NCI-H510A treated with DMSO at 0.1 percent for 48 hours (cell line): ENCODE results near the gene STAB2.
"Not testable (repeated sequence)": the region's sequence is repeated elsewhere in the genome, so short reads cannot be mapped to it uniquely, and the experiment has no call there.

Experiments used
- DNase-seq: peaks from one replicate; lab custom pipeline; 2025; lab: John Stamatoyannopoulos, UW

The STAB2 gene

DNA sequence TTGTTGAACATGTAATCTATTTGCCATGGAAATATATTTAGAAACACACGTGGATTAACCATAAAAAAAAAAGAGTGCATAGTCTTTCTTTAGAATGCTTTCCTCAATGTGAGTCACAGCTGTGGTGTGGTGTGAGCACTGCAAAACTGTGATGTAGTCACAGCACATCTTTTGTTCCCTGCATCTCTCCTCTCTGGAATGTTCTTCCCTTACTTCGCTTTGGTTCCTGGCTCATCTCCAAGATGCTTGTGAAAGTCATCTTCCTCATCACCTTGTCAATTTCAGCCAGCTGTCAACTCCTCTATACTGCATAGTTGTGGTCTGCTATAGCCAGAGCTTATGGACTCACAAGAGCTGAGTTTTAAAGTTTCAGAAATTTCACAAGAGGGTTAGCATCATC, 60.2 kb downstream of the STAB2 start:
- DNase-seq: no peak

DNA sequence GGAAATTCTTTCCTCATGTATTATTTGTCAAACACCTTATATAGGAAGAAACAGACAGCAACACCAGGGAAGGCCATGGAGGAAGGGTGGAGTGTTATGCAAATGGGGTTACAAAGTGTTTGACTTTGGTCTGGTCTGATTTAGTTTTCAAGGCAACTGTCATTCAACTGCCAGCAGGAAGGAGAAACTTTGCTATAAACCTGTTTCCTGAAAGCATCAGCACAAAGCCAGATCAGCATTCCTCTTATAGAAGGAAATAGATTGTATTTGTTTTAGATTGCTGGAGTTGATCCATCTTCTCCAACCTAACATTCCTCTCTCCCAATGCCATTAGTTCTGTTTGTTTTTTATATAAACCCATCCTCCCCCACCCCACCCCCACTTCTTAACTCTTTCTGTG, 65.7 kb downstream of the STAB2 start:
- DNase-seq: no peak

- DNase-seq: not testable (repeated sequence)
Measured at GRCh38 chr12:103653568-103654173, 66.6 kb downstream of the STAB2 start.

- DNase-seq: no peak
Measured at GRCh38 chr12:103654816-103655215, 67.7 kb downstream of the STAB2 start.

GRCh38 chr12:103656291-103656690, 69.2 kb downstream of the STAB2 start:
- no peak for DNase-seq

- no peak for DNase-seq
Measured at GRCh38 chr12:103657331-103657730, 70.3 kb downstream of the STAB2 start.

DNA sequence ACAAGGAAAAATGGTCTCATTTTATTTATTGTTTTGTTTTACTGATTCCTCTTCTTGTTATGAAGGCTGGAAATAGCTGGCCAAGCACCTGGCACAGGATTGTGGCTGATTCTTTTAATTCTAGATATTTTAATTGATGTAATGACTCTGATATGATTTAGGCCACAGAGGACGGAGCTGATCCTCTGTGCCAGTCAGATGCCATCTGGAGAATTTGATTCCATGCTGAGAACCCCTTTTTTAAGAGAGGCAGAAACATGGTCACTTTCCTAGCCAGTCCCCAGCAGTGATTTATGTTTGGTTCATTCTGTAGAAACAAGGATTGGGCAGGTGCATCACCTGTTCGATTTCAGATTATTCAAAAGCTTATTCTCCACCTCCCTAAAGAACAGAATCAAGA, 77.6 kb downstream of the STAB2 start:
- no peak for DNase-seq

DNA sequence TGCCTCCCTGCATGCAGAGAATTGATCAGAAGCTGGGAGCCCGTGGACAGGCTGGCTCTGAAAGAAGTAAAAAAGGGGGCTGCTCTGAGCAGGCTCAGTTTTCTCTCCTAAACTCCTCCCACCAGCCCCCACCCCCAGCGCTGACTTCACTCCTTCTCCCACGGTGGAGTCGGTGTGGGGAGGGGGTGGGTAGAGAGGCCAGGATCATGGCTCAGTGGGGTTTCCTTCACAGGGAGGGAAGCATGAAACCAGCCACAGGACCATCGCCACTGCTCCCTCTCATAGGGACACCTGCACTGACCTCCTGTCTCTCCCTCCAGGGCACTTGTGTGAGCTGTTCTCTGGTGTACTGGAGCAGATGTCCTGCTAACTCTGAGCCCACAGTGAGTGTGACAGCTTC, 78.9 kb downstream of the STAB2 start:
- DNase-seq: no peak

DNA sequence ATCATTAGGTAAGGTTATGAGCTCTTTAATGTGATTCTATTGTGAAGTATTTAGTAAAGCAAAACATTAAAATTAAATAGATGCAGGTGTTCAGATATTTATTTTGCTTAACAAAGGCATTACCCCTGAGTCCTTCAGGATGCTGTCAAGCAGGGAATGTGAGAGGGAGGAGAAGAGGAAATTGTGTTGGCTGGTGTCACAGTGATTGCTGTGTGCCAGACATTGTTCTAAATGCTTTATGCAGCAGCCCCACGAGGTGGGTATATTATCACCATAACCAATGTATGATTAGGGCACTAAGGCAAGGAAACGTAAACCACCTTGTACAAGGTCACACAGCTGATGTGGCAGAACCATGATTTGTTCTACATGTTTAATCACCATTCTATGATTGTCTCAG, 80.1 kb downstream of the STAB2 start:
- peak; percentile 50 for DNase-seq

- no peak for DNase-seq
Measured at GRCh38 chr12:103668520-103668919, 81.4 kb downstream of the STAB2 start.

GRCh38 chr12:103671367-103671766, 84.3 kb downstream of the STAB2 start:
- DNase-seq: no peak

DNA sequence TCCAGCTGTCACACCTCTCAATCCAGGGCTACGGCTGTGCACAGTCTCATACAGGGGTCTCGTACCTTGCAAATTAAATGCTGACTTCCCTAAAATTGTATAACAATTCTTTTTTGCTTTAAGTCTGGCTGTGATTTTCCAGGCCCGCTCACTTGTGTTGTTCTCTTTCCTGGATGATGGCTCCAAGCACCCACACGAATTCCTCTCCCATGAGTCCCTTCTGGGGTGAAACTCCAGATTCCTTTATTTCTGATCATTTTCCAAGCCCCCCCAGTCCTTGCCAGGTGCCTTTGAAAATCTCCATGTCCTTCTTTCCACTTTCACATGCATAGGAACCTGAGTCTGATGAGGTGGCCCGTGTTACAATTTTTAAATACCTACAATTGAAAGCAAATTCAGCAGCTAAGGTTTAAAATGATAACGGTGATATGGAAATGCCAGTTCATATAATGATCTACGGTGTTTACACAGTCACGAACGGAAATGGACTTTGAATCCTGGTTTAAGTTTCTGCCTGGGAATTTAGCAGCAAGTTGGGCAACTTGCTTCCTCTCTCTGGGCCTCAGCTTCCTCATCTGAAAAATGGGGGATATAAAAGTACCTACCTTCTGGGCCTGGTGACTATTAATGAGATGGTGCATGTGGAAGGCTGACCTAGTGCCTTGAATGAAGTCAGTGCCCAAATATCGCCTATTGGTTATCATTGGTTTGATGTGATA, 85.5 kb downstream of the STAB2 start:
- no peak for DNase-seq

GRCh38 chr12:103673487-103673886, 86.4 kb downstream of the STAB2 start:
- no peak for DNase-seq

DNA sequence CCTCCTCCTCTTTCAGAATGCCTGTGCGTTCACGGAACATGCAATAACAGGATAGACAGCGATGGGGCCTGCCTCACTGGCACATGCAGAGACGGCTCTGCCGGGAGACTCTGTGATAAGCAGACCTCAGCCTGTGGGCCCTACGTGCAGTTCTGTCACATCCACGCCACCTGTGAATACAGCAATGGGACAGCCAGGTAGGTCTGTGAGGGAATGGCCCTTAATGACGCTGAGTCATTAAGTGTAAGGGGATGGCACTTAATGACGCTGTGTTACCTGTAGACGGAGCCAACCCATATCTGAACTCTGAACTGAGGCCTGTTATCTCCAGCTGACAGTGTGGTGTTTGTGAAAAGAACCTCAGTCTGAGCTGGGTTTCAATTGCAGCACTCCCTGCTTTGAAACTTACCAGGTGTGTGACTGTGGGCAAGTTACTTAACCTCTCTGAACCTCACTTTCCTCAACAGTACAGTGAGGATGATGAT, 86.9 kb downstream of the STAB2 start:
- no peak for DNase-seq

GRCh38 chr12:103676893-103677292, 89.8 kb downstream of the STAB2 start:
- DNase-seq: no peak

GRCh38 chr12:103677341-103677740, 90.3 kb downstream of the STAB2 start:
- peak; percentile 57 for DNase-seq

GRCh38 chr12:103677905-103678304, 90.8 kb downstream of the STAB2 start:
- peak; percentile 52 for DNase-seq

DNA sequence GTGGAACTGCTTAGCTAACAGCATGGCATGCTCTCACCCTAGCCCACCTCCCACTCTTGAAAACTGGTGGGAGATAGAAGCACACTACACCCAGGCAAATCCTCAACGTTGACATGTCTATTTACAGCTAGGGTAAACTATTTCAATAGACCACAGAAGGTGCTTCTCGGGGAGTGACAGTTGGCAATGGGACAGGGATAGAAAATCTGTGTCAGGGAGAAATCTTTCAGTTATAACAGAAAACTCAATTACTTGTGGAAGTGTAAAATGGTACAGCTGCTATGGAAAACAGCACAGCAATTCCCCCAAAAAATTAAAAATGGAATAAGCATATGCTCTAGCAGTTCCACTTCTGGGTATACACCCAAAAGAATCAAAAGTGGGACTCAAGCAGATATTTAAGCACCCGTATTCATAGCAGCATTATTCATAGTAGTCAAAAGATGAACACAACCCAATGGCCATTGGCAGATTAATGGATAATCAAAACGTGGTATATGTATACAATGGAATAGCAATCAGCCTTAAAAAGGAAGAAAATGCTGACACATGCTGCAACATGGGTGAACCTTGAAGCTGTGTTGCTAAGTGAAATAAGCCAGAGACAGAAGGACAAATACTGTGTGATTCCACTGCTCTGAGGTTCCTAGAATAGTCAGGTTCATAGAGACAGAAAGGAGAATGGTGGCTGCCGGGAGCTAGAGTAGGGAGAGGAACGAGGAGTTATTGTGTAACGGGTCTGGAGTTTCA, 92.5 kb downstream of the STAB2 start:
- no peak for DNase-seq

DNA sequence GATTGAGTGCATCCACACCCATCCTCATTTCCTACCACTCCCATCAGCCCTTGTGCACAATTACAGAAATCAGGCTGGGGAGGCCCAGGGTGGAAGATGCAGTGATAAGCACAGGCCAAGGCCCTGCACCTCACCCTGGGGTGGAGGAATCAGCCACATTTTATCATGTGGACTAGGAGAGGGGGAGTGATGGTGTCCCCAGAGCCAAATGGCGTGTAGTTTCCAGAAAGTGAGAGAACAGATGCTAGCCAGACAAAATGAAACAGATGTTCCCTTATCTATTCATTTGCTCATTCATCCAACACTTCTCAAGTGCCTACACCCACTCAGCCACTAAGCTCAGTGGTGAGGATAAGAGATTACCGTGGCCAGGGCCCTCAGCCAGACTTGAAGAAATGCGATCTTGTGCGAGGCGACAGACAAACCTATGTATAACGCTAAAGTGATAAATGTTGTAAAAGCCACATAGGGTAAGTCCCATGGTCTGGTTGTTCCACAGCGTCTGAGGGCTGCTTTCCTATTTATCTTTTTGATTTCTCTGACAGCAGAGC, 93.6 kb downstream of the STAB2 start:
- peak; percentile 72 for DNase-seq

- no peak for DNase-seq
Measured at GRCh38 chr12:103686026-103686425, 99.0 kb downstream of the STAB2 start.

GRCh38 chr12:103687253-103687652, 100.2 kb downstream of the STAB2 start:
- no peak for DNase-seq

DNA sequence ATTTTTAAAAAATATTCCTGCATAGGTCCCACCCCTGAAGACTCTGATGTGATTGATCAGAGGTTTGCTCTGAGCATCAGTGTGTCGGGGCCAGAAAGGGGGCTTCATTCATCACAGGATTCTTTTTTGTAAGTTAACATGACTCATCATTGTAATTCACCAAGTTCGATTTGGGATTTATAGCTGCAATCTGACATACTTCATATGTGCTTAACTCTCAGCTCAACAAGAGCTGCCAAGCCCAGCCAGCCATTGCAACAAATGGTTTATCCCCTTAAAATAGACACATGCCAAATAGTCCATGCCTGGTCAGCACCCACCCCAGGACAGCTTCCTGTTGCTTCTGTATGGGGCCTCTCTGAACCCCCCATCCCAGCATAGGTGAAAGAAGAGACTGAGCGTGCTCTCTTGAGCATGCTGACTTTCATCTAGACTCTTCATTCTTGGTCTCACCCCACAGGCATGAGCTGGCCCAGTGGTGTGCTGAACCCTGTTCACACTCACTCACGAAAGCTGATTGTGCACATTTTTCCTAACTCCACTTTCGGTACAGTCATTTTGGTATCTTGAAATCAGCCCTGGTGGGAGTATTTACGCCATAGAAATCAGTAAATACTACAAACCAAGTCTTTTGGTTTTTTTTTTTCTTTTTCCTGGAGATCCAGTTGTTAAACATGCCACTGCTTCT, 101.4 kb downstream of the STAB2 start:
- DNase-seq: no peak
